GM18873 (cell line): ENCODE data around the gene NFIA.

Experiments
- ATAC-seq: cut with Tn5 transposase; IDR thresholded peaks from one replicate; pipeline ENCODE4 v1.9.1; 2021; ENCODE audit warnings: mild to moderate bottlenecking, moderate library complexity, moderate number of reproducible peaks; ENCODE audit not compliant: unreplicated experiment, low FRiP score

NFIA gene

GRCh38 chr1:61082311-61083012 is at the start of gene NFIA:
Gene NFIA (plus strand): TSS chr1:61082561.
- no peak for ATAC-seq

- no peak for ATAC-seq
These were observed 46.5 kb upstream of the NFIA start for GRCh38 chr1:61035880-61036279.

GRCh38 chr1:61042466-61043009 is 39.8 kb upstream of the NFIA start:
- ATAC-seq: no peak

GRCh38 chr1:61043010-61043820 is 39.1 kb upstream of the NFIA start:
- ATAC-seq: no peak

GRCh38 chr1:61046434-61046833 is 35.9 kb upstream of the NFIA start:
- no peak for ATAC-seq

- ATAC-seq: no peak
These were observed 35.3 kb upstream of the NFIA start for GRCh38 chr1:61047061-61047460.

GRCh38 chr1:61049850-61050540 is 32.4 kb upstream of the NFIA start:
- no peak for ATAC-seq

GRCh38 chr1:61050541-61051442 is 31.6 kb upstream of the NFIA start:
- no peak for ATAC-seq

- no peak for ATAC-seq
These were observed 31.0 kb upstream of the NFIA start for GRCh38 chr1:61051443-61051718.

- no peak for ATAC-seq
These were observed 30.5 kb upstream of the NFIA start for GRCh38 chr1:61051719-61052394.

- ATAC-seq: no peak
These were observed 29.8 kb upstream of the NFIA start for GRCh38 chr1:61052395-61053225.

- no peak for ATAC-seq
These were observed 29.1 kb upstream of the NFIA start for GRCh38 chr1:61053226-61053711.

- ATAC-seq: no peak
These were observed 28.4 kb upstream of the NFIA start for GRCh38 chr1:61053712-61054600.

GRCh38 chr1:61054601-61054993 is 27.8 kb upstream of the NFIA start:
- no peak for ATAC-seq

- no peak for ATAC-seq
These were observed 27.2 kb upstream of the NFIA start for GRCh38 chr1:61055110-61055614.

- ATAC-seq: no peak
These were observed 26.2 kb upstream of the NFIA start for GRCh38 chr1:61056196-61056572.

- no peak for ATAC-seq
These were observed 25.6 kb upstream of the NFIA start for GRCh38 chr1:61056573-61057439.
